Activated CD4-positive, alpha-beta T cell treated with anti-CD3 and anti-CD28 coated beads for 36 hours (primary cell): ENCODE results near the gene TM6SF1. TPM values are rescaled to one million over a fixed set of nuclear protein-coding genes. Genes with fewer than 3 reads are reported as not detected.

Experiments
- ATAC-seq: fragments of 200-7000 bp; cut with Tn5 transposase; one replicate; pipeline ENCODE4 v1.10.0; 2021; ENCODE audit warnings: mild to moderate bottlenecking, moderate library complexity
- CTCF ChIA-PET: fragments of 350-600 bp; sonication (Branson Sonifier 250); formaldehyde crosslinking; loops from one replicate; lab custom pipeline; 2021; ENCODE audit warnings: antibody characterized with exemption; lab: Charles Lee
- POLR2A ChIA-PET: fragments of 350-600 bp; sonication (Branson Sonifier 250); formaldehyde crosslinking; loops from one replicate; lab custom pipeline; 2021; ENCODE audit warnings: antibody characterized with exemption, inconsistent platforms; lab: Charles Lee
- DNase-seq: peaks from one replicate; pipeline ENCODE4 v3.0.0-alpha.2; 2020
- H3K27ac Mint-ChIP-seq: one replicate; pipeline ENCODE4 v1.8.0; 2021; ENCODE audit warnings: mixed read lengths
- H3K27me3 Mint-ChIP-seq: one replicate; pipeline ENCODE4 v1.8.0; 2021; ENCODE audit warnings: mixed read lengths
- H3K36me3 Mint-ChIP-seq: one replicate; pipeline ENCODE4 v1.8.0; 2021; ENCODE audit warnings: low read depth, mixed read lengths
- H3K4me1 Mint-ChIP-seq: one replicate; pipeline ENCODE4 v1.8.0; 2021; ENCODE audit warnings: mixed read lengths
- H3K4me3 Mint-ChIP-seq: one replicate; pipeline ENCODE4 v1.8.0; 2021; ENCODE audit warnings: mild to moderate bottlenecking, moderate library complexity, mixed read lengths
- H3K9me3 Mint-ChIP-seq: one replicate; pipeline ENCODE4 v1.8.0; 2021; ENCODE audit warnings: low read depth, mixed read lengths
- intact Hi-C, 2 experiments: fragments of 100-400 bp; cut with DNase I in 1 of 2; cut with micrococcal nuclease in 1 of 2; formaldehyde crosslinking; loops; one replicate each; pipeline versions ENCODE4 v1.14.2 to v1.15.1; 2022 to 2024; cut with DNase I, micrococcal nuclease
- microRNA-seq: library from miRNA; unstranded; fragments of <30 nt; microRNA quantifications from one replicate; pipeline ENCODE4 v1.2.0, GENCODE V29; 2021; ENCODE audit warnings: borderline replicate concordance
- total RNA-seq, 2 experiments: library from RNA; stranded (reverse); gene quantifications; one replicate each; pipeline ENCODE4 v1.2.3, GENCODE V29; 2021

TM6SF1 gene
- total RNA-seq, 2 experiments from 2014 or later = 1.3 to 1.5 TPM

DNA sequence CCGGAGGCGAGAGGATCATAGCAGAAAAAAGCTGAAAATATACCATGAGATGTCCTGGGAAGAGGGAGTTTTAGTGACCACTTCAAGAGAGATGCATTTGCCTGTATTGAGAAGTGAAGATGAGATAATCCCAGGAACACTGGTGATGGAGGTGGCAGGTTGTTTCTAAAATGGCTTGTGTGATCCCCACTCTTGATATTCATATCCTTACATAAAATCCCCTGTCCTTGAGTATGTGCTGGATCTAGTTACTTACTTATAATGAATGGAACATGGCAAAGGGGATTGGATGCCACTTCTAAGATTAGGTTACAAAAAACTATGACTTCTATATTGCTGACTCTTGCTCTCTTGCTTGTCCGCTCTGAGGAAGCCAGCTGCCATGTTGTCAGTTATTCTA is 78.1 kb downstream of the TM6SF1 start:
- Mint-ChIP-seq H3K4me1 (no peaks in the 10 kb centered on the region), H3K36me3 (no peaks in the 10 kb centered on the region), H3K4me3 (no peak overlapping the region), H3K27ac (no peak overlapping the region), H3K27me3 (peaks cover 4% of the 10 kb centered on the region), H3K9me3 (no peaks in the 10 kb centered on the region)
- POLR2A ChIA-PET = no interaction called here
- no peak for DNase-seq
- ATAC-seq = no peak
- CTCF ChIA-PET = no interaction called here
- intact Hi-C loops = no loop called here

Small RNAs within 50 kb of the gene (microRNA-seq; reads per million reads assigned to microRNA genes)
- gene MIR4515 = not detected

Other genes with a start within 250 kb of the TM6SF1 start
- gene HOMER2, start 154.9 kb upstream of the TM6SF1 start, total RNA-seq = 1 to 10 TPM; 3.5 to 4.6 TPM
- 10 to 100 TPM; 17.3 to 19.5 TPM for gene RAMAC, start 121.4 kb upstream of the TM6SF1 start, total RNA-seq
- 10 to 100 TPM; 20.2 to 23.1 TPM for gene C15orf40, start 96.0 kb upstream of the TM6SF1 start, total RNA-seq
- gene BTBD1, start 40.4 kb upstream of the TM6SF1 start, total RNA-seq = 10 to 100 TPM; 58.3 to 77.6 TPM
- 1 to 10 TPM; 5.0 to 7.4 TPM for gene HDGFL3, start 100.2 kb downstream of the TM6SF1 start, total RNA-seq
- not detected for gene BNC1, start 177.0 kb downstream of the TM6SF1 start, total RNA-seq